Ovary (tissue), 9 donors: ENCODE data around the gene RTN4IP1. TPM values are rescaled to one million over a fixed set of nuclear protein-coding genes. Genes with fewer than 3 reads are reported as not detected.

Experiments
- DNase-seq, 5 donors: peaks; one replicate each; pipeline ENCODE4 v3.0.0-alpha.2; 2019 to 2020
- H3K27ac ChIP-seq, 2 donors: fragments of 200-600 bp; one replicate each; pipeline versions ENCODE4 v1.5.1 to v1.8.0; 2019 to 2022
- H3K27me3 ChIP-seq: fragments of 200-600 bp; one replicate; pipeline ENCODE4 v1.8.0; 2022
- H3K36me3 ChIP-seq: fragments of 200-600 bp; sonication (generic); one replicate; pipeline ENCODE4 v1.5.1; 2019
- H3K4me1 ChIP-seq: one replicate; pipeline ENCODE4 v1.8.1; 2013; ENCODE audit warnings: mild to moderate bottlenecking, moderate library complexity; ENCODE audit not compliant: insufficient read depth
- H3K4me3 ChIP-seq: fragments of 200-600 bp; sonication (generic); one replicate; pipeline ENCODE4 v1.5.1; 2017
- H3K9me3 ChIP-seq, 2 donors: fragments of 200-600 bp in 1 of 2; sonication (generic) in 1 of 2; one replicate each; pipeline versions ENCODE4 v1.5.1 to v1.8.1; 2013 to 2019; ENCODE audit warnings: mild to moderate bottlenecking in 1 of 2, moderate library complexity in 1 of 2
- CTCF ChIP-seq, 3 donors: fragments of 450-650 bp in 2 of 3; fragments of 200-600 bp in 1 of 3; IDR thresholded peaks; one replicate each; pipeline versions ENCODE4 v1.5.1 to v1.8.0; 2016 to 2022; ENCODE audit warnings: antibody characterized with exemption in 3 of 3, mild to moderate bottlenecking in 1 of 3
- EP300 ChIP-seq: sonication (generic); formaldehyde crosslinking; IDR thresholded peaks from one replicate; pipeline ENCODE4 v1.6.1; 2017; ENCODE audit warnings: antibody characterized with exemption
- POLR2A ChIP-seq: fragments of 450-650 bp; IDR thresholded peaks from one replicate; pipeline ENCODE4 v1.6.1; 2017; ENCODE audit warnings: antibody characterized with exemption, mild to moderate bottlenecking, moderate library complexity
- WGBS, 3 donors: extraction: QIAGEN DNeasy Blood & Tissue Kit in 1 of 3; methylation state at CpG; one replicate each; pipeline versions ENCODE4 v1.1.5 to v1.1.7; 2013 to 2017; 5-methylcytosine and 5-hydroxymethylcytosine counted together
- intact Hi-C, 4 donors: fragments of 100-400 bp; cut with DNase I; formaldehyde crosslinking; loops; one replicate each; pipeline versions ENCODE4 v1.11.0 to v1.15.1; 2022 to 2023
- polyA plus RNA-seq, 2 donors: library from polyadenylated mRNA; stranded (reverse); fragments of 200-250 nt in 1 of 2; fragments of 350-450 nt in 1 of 2; fragmentation: Illumina TruSeq in 1 of 2; extraction: RNeasy Lipid Tissue Mini Kit (QIAGEN cat#74804) in 1 of 2; gene quantifications; one replicate each; pipeline ENCODE4 v1.2.3, GENCODE V29; 2013 to 2014
- small RNA-seq: library from RNA; depleted of rRNA; stranded (forward); fragments of <200 nt; gene quantifications from one replicate; pipeline ENCODE3, GENCODE V24; 2016
- total RNA-seq, 7 donors: library from RNA; depleted of rRNA in 2 of 7; stranded (reverse); fragments of >200 nt in 2 of 7; fragmentation: NEBNext Ultra II Directional in 3 of 7; extraction: Animal tissue kit (Norgen Biotek cat#: 25700) in 3 of 7; gene quantifications; one replicate each; pipeline versions ENCODE4 v1.1.0 to v1.2.4, GENCODE V29; 2016 to 2023
- donor health status: DM: no; HTN: no; CAD: no; lungs with moderate emphysema.
- donor health status: DM: no; HTN: no; CAD: no.
- donor health status: Bipolar disorder and iron deficiency.
- donor health status: DM: yes; HTN: yes; CAD: no.
- donor health status: DM: no; HTN: no; CAD: no.
- donor health status: DM: yes; HTN: yes; CAD: no.

The RTN4IP1 gene
- total and polyA plus RNA-seq, 9 donors, result 2.0 to 5.2 (median 3.0) TPM

GRCh38 chr6:106525882-106526275 lies 103.4 kb downstream of the RTN4IP1 start:
- H3K27ac ChIP-seq, result no peak overlapping the region

GRCh38 chr6:106525107-106525881 lies 104.0 kb downstream of the RTN4IP1 start:
- no peak for DNase-seq
- Histone ChIP-seq H3K9me3 (no peaks in the 10 kb centered on the region), H3K27me3 (no peaks in the 10 kb centered on the region), H3K4me1 (no peaks in the 10 kb centered on the region), H3K36me3 (no peaks in the 10 kb centered on the region), H3K27ac (no peak overlapping the region), H3K4me3 (no peak overlapping the region)
- TF ChIP-seq CTCF (IDR thresholded peaks at IDR 0.05) (no peak), POLR2A (no peak), EP300 (no peak)
- intact Hi-C loops, result no loop called here
- 32 to 44% (median 38%) methylated on average over 7 of the region's 7 CpGs for WGBS, 3 donors

More at GRCh38 chr6:106525882-106526275, 103.4 kb downstream of the RTN4IP1 start:
- intact Hi-C loops, result no loop called here
- DNase-seq, result no peak
- Histone ChIP-seq H3K27me3 (no peaks in the 10 kb centered on the region), H3K4me1 (no peaks in the 10 kb centered on the region), H3K36me3 (no peaks in the 10 kb centered on the region), H3K4me3 (no peak overlapping the region), H3K9me3 (no peaks in the 10 kb centered on the region)
- no peak for TF ChIP-seq POLR2A
- TF ChIP-seq CTCF (IDR thresholded peaks at IDR 0.05), result no peak
- no peak for TF ChIP-seq EP300
- 75 to 91% (median 82%) methylated on average over 1 of the region's 1 CpG for WGBS, 3 donors

GRCh38 chr6:106522562-106523250 lies 106.6 kb downstream of the RTN4IP1 start:
- WGBS, 3 donors, result 78 to 86% (median 82%) methylated on average over 6 of the region's 6 CpGs
- Histone ChIP-seq H3K4me3 (no peak overlapping the region), H3K9me3 (no peaks in the 10 kb centered on the region), H3K4me1 (no peaks in the 10 kb centered on the region), H3K27ac (no peak overlapping the region), H3K36me3 (no peaks in the 10 kb centered on the region), H3K27me3 (no peaks in the 10 kb centered on the region)
- no peak for DNase-seq
- TF ChIP-seq EP300, result no peak
- TF ChIP-seq POLR2A, result no peak
- no peak for TF ChIP-seq CTCF (IDR thresholded peaks at IDR 0.05)
- intact Hi-C loops, result no loop called here

Small RNA genes within 50 kb of the gene (small RNA-seq; reads per million reads assigned to genes)
- gene RNU6-527P, result not detected

Other genes starting within 250 kb of the RTN4IP1 start
- gene QRSL1, start 80 bp upstream of the RTN4IP1 start, total RNA-seq, result 10 to 100 TPM in 2 of 7 donors, 1 to 10 TPM in 5; 6.4 to 15.7 (median 8.6) TPM
- 10 to 100 TPM in 1 of 2 donors, 1 to 10 TPM in 1; 6.8 to 11.5 TPM for gene QRSL1, start 80 bp upstream of the RTN4IP1 start, polyA plus RNA-seq